Measurements from ENCODE around the gene ENAM. TPM values are rescaled to one million over a fixed set of nuclear protein-coding genes. Genes with fewer than 3 reads are reported as not detected.
A peak's percentile ranks its signal among the peaks of the same experiment; 100 is the strongest.

Gene ENAM
- total and polyA plus RNA-seq, 9 of the 15 experiments (the other 6 are each of a cell fraction or from before 2014, with no cell fraction given), result 0.04 to 0.09 (median 0.04) TPM; not detected in 6

DNA sequence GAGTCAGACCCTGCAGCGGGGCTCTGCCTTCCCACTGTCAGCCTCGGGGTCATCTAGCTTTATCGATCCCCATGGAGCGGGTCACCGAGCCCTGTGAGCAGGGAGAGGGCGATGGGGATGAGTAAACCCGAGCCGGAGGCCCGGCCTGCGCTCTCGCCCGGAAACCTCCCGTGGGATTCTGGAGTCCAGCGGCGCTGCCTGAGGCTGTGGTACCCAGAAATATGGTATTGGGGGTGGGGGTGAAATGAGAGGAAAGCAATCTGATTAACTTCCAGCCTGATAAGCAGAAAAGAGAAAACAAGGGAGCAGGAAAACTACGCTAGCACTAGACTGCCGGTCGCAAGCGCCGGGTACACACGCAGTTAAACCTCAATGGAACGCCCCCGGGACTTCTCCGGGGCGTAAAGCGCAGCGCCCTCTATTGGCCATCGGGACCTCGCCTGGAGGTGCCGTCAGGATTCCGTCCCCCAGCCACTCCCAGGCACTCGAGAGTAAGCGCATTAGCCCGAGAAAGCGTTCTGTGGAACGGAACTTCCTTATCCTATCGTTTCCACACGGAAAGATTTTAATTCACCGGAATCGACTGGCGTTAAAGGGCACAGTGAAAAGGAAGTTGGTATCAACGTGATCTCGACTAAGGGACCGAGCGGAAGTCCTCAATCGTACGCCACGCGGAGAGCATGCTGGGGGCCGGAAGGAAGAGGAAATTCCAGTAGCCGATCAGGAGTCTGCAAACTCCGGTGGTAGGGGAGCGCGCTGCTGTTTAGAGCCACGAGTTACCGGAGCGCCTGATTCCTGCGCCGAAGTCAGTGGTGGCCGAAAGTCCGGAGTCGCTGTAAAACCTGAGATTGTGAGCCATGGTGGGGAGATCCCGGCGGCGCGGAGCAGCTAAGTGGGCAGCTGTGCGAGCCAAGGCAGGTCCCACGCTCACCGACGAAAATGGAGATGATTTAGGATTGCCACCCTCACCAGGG lies 59.6 kb downstream of the ENAM start, which contains the start of gene UTP3 (continued):
- TF ChIP-seq, protein P1, sequence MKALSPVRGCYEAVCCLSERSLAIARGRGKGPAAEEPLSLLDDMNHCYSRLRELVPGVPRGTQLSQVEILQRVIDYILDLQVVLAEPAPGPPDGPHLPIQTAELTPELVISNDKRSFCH (CRISPR knock-in tag; IDR thresholded peaks at IDR 0.05), result no peak
- TF ChIP-seq, protein P1 (tag; IDR thresholded peaks at IDR 0.05), result peak; percentile 94
- no peak; the same call in 1 of the 2 replicates for TF ChIP-seq SMARCA4 (IDR thresholded peaks at IDR 0.05)
- TF ChIP-seq HDAC6 (IDR thresholded peaks at IDR 0.05; ENCODE audit: low read depth, low read length), result no peak
- peak in 1 of 2 experiments; percentile 69; a peak in 3 of 4 replicates for TF ChIP-seq RCOR1 (IDR thresholded peaks at IDR 0.05; ENCODE audit: borderline replicate concordance in 1 of 2, low read depth in 2 of 2, low read length in 2 of 2)
- no peak for TF ChIP-seq HEY1 (CRISPR knock-in tag; IDR thresholded peaks at IDR 0.05; ENCODE audit: borderline replicate concordance)
- TF ChIP-seq BRF1 (IDR thresholded peaks at IDR 0.05; ENCODE audit: borderline replicate concordance, extremely low read depth, insufficient read length), result no peak
- TF ChIP-seq, protein P2, sequence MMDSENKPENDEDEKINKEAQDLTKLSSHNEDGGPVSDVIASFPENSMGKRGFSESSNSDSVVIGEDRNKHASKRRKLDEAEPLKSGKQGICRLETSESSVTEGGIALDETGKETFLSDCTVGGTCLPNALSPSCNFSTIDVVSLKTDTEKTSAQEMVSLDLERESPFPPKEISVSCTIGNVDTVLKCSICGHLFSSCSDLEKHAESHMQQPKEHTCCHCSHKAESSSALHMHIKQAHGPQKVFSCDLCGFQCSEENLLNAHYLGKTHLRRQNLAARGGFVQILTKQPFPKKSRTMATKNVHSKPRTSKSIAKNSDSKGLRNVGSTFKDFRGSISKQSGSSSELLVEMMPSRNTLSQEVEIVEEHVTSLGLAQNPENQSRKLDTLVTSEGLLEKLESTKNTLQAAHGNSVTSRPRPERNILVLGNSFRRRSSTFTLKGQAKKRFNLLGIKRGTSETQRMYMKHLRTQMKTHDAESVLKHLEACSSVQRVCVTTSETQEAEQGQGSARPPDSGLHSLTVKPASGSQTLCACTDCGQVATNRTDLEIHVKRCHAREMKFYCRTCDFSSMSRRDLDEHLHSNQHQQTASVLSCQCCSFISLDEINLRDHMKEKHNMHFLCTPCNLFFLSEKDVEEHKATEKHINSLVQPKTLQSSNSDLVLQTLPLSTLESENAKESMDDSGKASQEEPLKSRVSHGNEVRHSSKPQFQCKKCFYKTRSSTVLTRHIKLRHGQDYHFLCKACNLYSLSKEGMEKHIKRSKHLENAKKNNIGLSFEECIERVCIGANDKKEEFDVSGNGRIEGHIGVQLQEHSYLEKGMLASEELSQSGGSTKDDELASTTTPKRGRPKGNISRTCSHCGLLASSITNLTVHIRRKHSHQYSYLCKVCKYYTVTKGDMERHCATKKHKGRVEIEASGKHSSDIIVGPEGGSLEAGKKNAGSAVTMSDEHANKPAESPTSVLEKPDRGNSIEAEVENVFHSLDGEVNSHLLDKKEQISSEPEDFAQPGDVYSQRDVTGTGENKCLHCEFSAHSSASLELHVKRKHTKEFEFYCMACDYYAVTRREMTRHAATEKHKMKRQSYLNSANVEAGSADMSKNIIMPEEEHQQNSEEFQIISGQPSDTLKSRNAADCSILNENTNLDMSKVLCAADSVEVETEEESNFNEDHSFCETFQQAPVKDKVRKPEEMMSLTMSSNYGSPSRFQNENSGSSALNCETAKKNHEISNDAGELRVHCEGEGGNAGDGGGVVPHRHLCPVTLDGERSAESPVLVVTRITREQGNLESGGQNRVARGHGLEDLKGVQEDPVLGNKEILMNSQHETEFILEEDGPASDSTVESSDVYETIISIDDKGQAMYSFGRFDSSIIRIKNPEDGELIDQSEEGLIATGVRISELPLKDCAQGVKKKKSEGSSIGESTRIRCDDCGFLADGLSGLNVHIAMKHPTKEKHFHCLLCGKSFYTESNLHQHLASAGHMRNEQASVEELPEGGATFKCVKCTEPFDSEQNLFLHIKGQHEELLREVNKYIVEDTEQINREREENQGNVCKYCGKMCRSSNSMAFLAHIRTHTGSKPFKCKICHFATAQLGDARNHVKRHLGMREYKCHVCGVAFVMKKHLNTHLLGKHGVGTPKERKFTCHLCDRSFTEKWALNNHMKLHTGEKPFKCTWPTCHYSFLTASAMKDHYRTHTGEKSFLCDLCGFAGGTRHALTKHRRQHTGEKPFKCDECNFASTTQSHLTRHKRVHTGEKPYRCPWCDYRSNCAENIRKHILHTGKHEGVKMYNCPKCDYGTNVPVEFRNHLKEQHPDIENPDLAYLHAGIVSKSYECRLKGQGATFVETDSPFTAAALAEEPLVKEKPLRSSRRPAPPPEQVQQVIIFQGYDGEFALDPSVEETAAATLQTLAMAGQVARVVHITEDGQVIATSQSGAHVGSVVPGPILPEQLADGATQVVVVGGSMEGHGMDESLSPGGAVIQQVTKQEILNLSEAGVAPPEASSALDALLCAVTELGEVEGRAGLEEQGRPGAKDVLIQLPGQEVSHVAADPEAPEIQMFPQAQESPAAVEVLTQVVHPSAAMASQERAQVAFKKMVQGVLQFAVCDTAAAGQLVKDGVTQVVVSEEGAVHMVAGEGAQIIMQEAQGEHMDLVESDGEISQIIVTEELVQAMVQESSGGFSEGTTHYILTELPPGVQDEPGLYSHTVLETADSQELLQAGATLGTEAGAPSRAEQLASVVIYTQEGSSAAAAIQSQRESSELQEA (IDR thresholded peaks at IDR 0.05; ENCODE audit: low read depth), result no peak
- no peak for TF ChIP-seq STAG1 (CRISPR knock-in tag; IDR thresholded peaks at IDR 0.05; ENCODE audit: borderline replicate concordance)
- TF ChIP-seq RERE (CRISPR knock-in tag; IDR thresholded peaks at IDR 0.05; ENCODE audit: borderline replicate concordance), result no peak
- no peak for TF ChIP-seq CCNT2 (IDR thresholded peaks at IDR 0.05; ENCODE audit: borderline replicate concordance, extremely low read depth, insufficient read length, low read depth, low read length)

Measured in K562 (cell line).